Endodermal cell (in vitro differentiated cells): ENCODE measurements around the gene METAP1. TPM values are rescaled to one million over a fixed set of nuclear protein-coding genes. Genes with fewer than 3 reads are reported as not detected.

Source experiments
- DNase-seq: peaks from one replicate; pipeline ENCODE4 v3.0.0-alpha.2; 2017
- H3K27ac ChIP-seq: 2 replicates; pipeline ENCODE4 v1.5.1; 2013; ENCODE audit warnings: mild to moderate bottlenecking, low read depth, low read length, moderate library complexity
- H3K27me3 ChIP-seq: 2 replicates; pipeline ENCODE4 v1.6.1; 2013; ENCODE audit warnings: mild to moderate bottlenecking, low read length, moderate library complexity; ENCODE audit not compliant: insufficient read depth, control insufficient read depth, poor library complexity, severe bottlenecking
- H3K36me3 ChIP-seq: 2 replicates; pipeline ENCODE4 v1.7.0; 2013; ENCODE audit warnings: mild to moderate bottlenecking, low read length, moderate library complexity; ENCODE audit not compliant: control insufficient read depth, insufficient read depth
- H3K4me1 ChIP-seq: one replicate; pipeline ENCODE4 v1.7.0; 2013; ENCODE audit warnings: low read length; ENCODE audit not compliant: control insufficient read depth, insufficient read depth
- H3K4me3 ChIP-seq: 2 replicates; pipeline ENCODE4 v1.5.1; 2013; ENCODE audit warnings: mild to moderate bottlenecking, low read length, moderate library complexity
- H3K9ac ChIP-seq: 2 replicates; pipeline ENCODE4 v1.6.1; 2013; ENCODE audit warnings: mild to moderate bottlenecking, low read length, moderate library complexity; ENCODE audit not compliant: poor library complexity, severe bottlenecking; ENCODE audit errors: extremely low read depth
- H3K9me3 ChIP-seq: 2 replicates; pipeline ENCODE4 v1.6.1; 2013; ENCODE audit warnings: mild to moderate bottlenecking, low read length, moderate library complexity; ENCODE audit not compliant: control insufficient read depth
- H3K27ac Mint-ChIP-seq: 2 replicates; pipeline ENCODE4 v1.8.0; 2020; ENCODE audit warnings: mixed read lengths
- H3K27me3 Mint-ChIP-seq: 2 replicates; pipeline ENCODE4 v1.8.0; 2021; ENCODE audit warnings: mild to moderate bottlenecking, mixed read lengths; ENCODE audit not compliant: insufficient read depth
- H3K36me3 Mint-ChIP-seq: 2 replicates; pipeline ENCODE4 v1.8.0; 2020; ENCODE audit warnings: low read depth, mixed read lengths
- H3K4me1 Mint-ChIP-seq: 2 replicates; pipeline ENCODE4 v1.8.0; 2020; ENCODE audit warnings: mixed read lengths
- H3K4me3 Mint-ChIP-seq: 2 replicates; pipeline ENCODE4 v1.8.0; 2020; ENCODE audit warnings: mild to moderate bottlenecking, moderate library complexity, mixed read lengths
- H3K9me3 Mint-ChIP-seq: 2 replicates; pipeline ENCODE4 v1.8.0; 2020; ENCODE audit warnings: mild to moderate bottlenecking, mixed read lengths
- WGBS, 2 experiments: methylation state at CpG; one replicate each; pipeline versions ENCODE4 v1.1.5 to v1.1.7; 2013; ENCODE audit warnings: missing lambda C conversion rate in 2 of 2, mixed read lengths in 1 of 2; ENCODE audit not compliant: insufficient coverage in 1 of 2, insufficient read length in 1 of 2; 5-methylcytosine and 5-hydroxymethylcytosine counted together
- total RNA-seq, 2 donors: library from RNA; stranded (reverse); fragmentation: NEBNext Ultra II Directional in 1 of 2; extraction: Animal tissue kit (Norgen Biotek cat#: 25700) in 1 of 2; gene quantifications; 2 replicates in 1 of 2; 3 replicates in 1 of 2; pipeline ENCODE4 v1.2.1, GENCODE V29; 2021
- TF ChIP-seq, protein P1 (sequence below): fragments of 200-600 bp; sonication (generic); conservative IDR thresholded peaks from 2 replicates; pipeline ENCODE4 v1.5.0; 2021; ENCODE audit warnings: antibody characterized with exemption, mild to moderate bottlenecking

Gene METAP1
- total RNA-seq, 2 donors from 2014 or later, result 51.0 to 53.0 TPM

- no peak overlapping the region for H3K9ac ChIP-seq
- no peak for DNase-seq
- H3K4me3 ChIP-seq, result no peak overlapping the region
- Mint-ChIP-seq H3K4me1 (no peaks in the 10 kb centered on the region), H3K9me3 (peaks cover 2% of the 10 kb centered on the region), H3K4me3 (no peak overlapping the region), H3K36me3 (no peaks in the 10 kb centered on the region), H3K27me3 (no peaks in the 10 kb centered on the region), H3K27ac (no peak overlapping the region)
- no peaks in the 10 kb centered on the region for H3K27me3 ChIP-seq
- no peaks in the 10 kb centered on the region for H3K36me3 ChIP-seq
- H3K4me1 ChIP-seq, result no peaks in the 10 kb centered on the region
- TF ChIP-seq, protein P1, sequence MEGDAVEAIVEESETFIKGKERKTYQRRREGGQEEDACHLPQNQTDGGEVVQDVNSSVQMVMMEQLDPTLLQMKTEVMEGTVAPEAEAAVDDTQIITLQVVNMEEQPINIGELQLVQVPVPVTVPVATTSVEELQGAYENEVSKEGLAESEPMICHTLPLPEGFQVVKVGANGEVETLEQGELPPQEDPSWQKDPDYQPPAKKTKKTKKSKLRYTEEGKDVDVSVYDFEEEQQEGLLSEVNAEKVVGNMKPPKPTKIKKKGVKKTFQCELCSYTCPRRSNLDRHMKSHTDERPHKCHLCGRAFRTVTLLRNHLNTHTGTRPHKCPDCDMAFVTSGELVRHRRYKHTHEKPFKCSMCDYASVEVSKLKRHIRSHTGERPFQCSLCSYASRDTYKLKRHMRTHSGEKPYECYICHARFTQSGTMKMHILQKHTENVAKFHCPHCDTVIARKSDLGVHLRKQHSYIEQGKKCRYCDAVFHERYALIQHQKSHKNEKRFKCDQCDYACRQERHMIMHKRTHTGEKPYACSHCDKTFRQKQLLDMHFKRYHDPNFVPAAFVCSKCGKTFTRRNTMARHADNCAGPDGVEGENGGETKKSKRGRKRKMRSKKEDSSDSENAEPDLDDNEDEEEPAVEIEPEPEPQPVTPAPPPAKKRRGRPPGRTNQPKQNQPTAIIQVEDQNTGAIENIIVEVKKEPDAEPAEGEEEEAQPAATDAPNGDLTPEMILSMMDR, result no peak
- WGBS, 2 experiments, result 86 to 93% methylated on average over 1 to 3 of the region's 3 CpGs
- no peaks in the 10 kb centered on the region for H3K9me3 ChIP-seq
- H3K27ac ChIP-seq, result no peak overlapping the region
Measured at GRCh38 chr4:98951710-98952109, 43.8 kb upstream of the METAP1 start.

- 81% methylated on average over 5 of the region's 6 CpGs; no CpG with 5 or more reads in 1 of the 2 experiments for WGBS, 2 experiments
- H3K27me3 Mint-ChIP-seq, result no peaks in the 10 kb centered on the region
- Histone ChIP-seq H3K27ac (no peak overlapping the region), H3K27me3 (no peaks in the 10 kb centered on the region), H3K9me3 (no peaks in the 10 kb centered on the region), H3K9ac (no peak overlapping the region), H3K4me3 (no peak overlapping the region), H3K36me3 (no peaks in the 10 kb centered on the region), H3K4me1 (no peaks in the 10 kb centered on the region)
- no peak for DNase-seq
- no peak overlapping the region for H3K4me3 Mint-ChIP-seq
- no peaks in the 10 kb centered on the region for H3K4me1 Mint-ChIP-seq
- H3K27ac Mint-ChIP-seq, result no peak overlapping the region
- H3K36me3 Mint-ChIP-seq, result no peaks in the 10 kb centered on the region
- TF ChIP-seq, protein P1, result no peak
- peaks cover 2% of the 10 kb centered on the region for H3K9me3 Mint-ChIP-seq
Measured at GRCh38 chr4:98955229-98955628, 40.3 kb upstream of the METAP1 start.

GRCh38 chr4:98958065-98958464 is 37.5 kb upstream of the METAP1 start:
- H3K4me1 Mint-ChIP-seq, result no peaks in the 10 kb centered on the region

More at GRCh38 chr4:98958065-98958464, 37.5 kb upstream of the METAP1 start:
- no peaks in the 10 kb centered on the region for H3K9me3 ChIP-seq
- Mint-ChIP-seq H3K27ac (no peak overlapping the region), H3K36me3 (no peaks in the 10 kb centered on the region), H3K9me3 (peaks cover 2% of the 10 kb centered on the region), H3K27me3 (no peaks in the 10 kb centered on the region), H3K4me3 (no peak overlapping the region)
- H3K27me3 ChIP-seq, result no peaks in the 10 kb centered on the region
- no peak overlapping the region for H3K9ac ChIP-seq
- 91 to 100% methylated on average over 2 of the region's 2 CpGs for WGBS, 2 experiments
- H3K27ac ChIP-seq, result no peak overlapping the region
- H3K4me3 ChIP-seq, result no peak overlapping the region
- DNase-seq, result no peak
- H3K36me3 ChIP-seq, result no peaks in the 10 kb centered on the region
- H3K4me1 ChIP-seq, result no peaks in the 10 kb centered on the region
- TF ChIP-seq, protein P1, result no peak
